Measurements from ENCODE around the gene SIAH2. TPM values are rescaled to one million over a fixed set of nuclear protein-coding genes. Genes with fewer than 3 reads are reported as not detected.
A peak's percentile ranks its signal among the peaks of the same experiment; 100 is the strongest.

The SIAH2 gene
- total RNA-seq, 2 experiments from 2014 or later, result 74.0 to 74.9 TPM

- H3K4me3 Mint-ChIP-seq, result no peak overlapping the region
- intact Hi-C loops (cut with micrococcal nuclease), result no loop called here
- H3K4me1 Mint-ChIP-seq (ENCODE audit: low read depth), result peaks cover 3% of the 10 kb centered on the region
- no peaks in the 10 kb centered on the region for H3K27me3 Mint-ChIP-seq
- POLR2A ChIA-PET, result no interaction called here
- CTCF ChIA-PET, result interaction anchor here (1.5 kb wide), 1 partner anchor 9 kb away, joined by 6 read pairs; no protein-coding TSS in a partner anchor
- no peaks in the 10 kb centered on the region for H3K9me3 Mint-ChIP-seq
- no peak for DNase-seq
- no peaks in the 10 kb centered on the region for H3K36me3 Mint-ChIP-seq
- no peak overlapping the region for H3K27ac Mint-ChIP-seq
Measured at GRCh38 chr3:150729682-150730360, 33.1 kb downstream of the SIAH2 start.

GRCh38 chr3:150727653-150728502 is 35.1 kb downstream of the SIAH2 start:
- CTCF ChIA-PET, result no interaction called here
- Mint-ChIP-seq H3K36me3 (no peaks in the 10 kb centered on the region), H3K9me3 (no peaks in the 10 kb centered on the region), H3K4me1 (ENCODE audit: low read depth) (peaks cover 11% of the 10 kb centered on the region), H3K27me3 (no peaks in the 10 kb centered on the region), H3K27ac (no peak overlapping the region), H3K4me3 (no peak overlapping the region)
- POLR2A ChIA-PET, result no interaction called here
- intact Hi-C loops (cut with micrococcal nuclease), result no loop called here
- no peak for DNase-seq

DNA sequence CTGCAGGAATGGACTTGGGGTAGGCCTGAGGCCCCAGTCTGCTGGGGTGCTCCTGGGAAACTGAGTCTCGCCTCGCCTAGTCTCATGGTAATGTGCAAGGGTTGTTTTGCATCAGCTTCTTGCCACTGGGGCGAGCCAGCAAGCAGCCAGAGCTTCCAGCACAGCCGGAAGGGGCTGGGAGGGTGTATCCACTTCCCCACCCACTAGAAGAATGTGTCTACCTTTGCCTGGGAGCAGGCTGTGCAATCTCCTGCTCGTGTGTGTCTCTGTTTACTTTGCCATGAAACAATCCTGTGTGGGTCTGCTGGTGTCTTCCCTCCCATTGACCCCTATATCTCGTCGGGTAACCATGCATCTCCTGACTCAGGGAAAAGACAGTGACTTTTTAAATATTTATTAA is 37.4 kb downstream of the SIAH2 start:
- intact Hi-C loops (cut with micrococcal nuclease), result no loop called here
- Mint-ChIP-seq H3K9me3 (no peaks in the 10 kb centered on the region), H3K27me3 (no peaks in the 10 kb centered on the region), H3K36me3 (no peaks in the 10 kb centered on the region), H3K27ac (no peak overlapping the region), H3K4me1 (ENCODE audit: low read depth) (peaks cover 24% of the 10 kb centered on the region), H3K4me3 (no peak overlapping the region)
- ChIA-PET CTCF (interaction anchor here (1.2 kb wide), 1 partner anchor 9 kb away, joined by 3 read pairs; no protein-coding TSS in a partner anchor), POLR2A (no interaction called here)
- DNase-seq, result no peak

GRCh38 chr3:150723946-150724345 is 39.0 kb downstream of the SIAH2 start:
- no peaks in the 10 kb centered on the region for H3K27me3 Mint-ChIP-seq
- CTCF ChIA-PET, result interaction anchor here (1.0 to 3.4 kb wide), 3 partner anchors 28 to 141 kb away, joined by 3 to 13 read pairs (median 4); no protein-coding TSS in a partner anchor
- H3K27ac Mint-ChIP-seq, result no peak overlapping the region
- H3K36me3 Mint-ChIP-seq, result no peaks in the 10 kb centered on the region
- peaks cover 24% of the 10 kb centered on the region for H3K4me1 Mint-ChIP-seq (ENCODE audit: low read depth)
- no peaks in the 10 kb centered on the region for H3K9me3 Mint-ChIP-seq
- H3K4me3 Mint-ChIP-seq, result no peak overlapping the region
- intact Hi-C loops (cut with micrococcal nuclease), result loop anchor here (1.0 to 5.0 kb wide), 2 partner anchors 14 to 177 kb away; partner anchors contain the start of genes EIF2A and SERP1
- no peak for DNase-seq
- POLR2A ChIA-PET, result interaction anchor here (1.5 kb wide), 1 partner anchor 36 kb away, joined by 4 read pairs; no protein-coding TSS in a partner anchor

GRCh38 chr3:150722267-150722666 is 40.7 kb downstream of the SIAH2 start:
- no peaks in the 10 kb centered on the region for H3K36me3 Mint-ChIP-seq
- intact Hi-C loops (cut with micrococcal nuclease), result loop anchor here (1.0 to 5.0 kb wide), 2 partner anchors 62 to 175 kb away; partner anchors contain the start of genes EIF2A and SERP1
- ChIA-PET POLR2A (interaction anchor here (0.5 to 2.8 kb wide), 5 partner anchors 18 to 44 kb away, joined by 3 to 22 read pairs (median 4); partner anchors contain the start of genes ERICH6 and SIAH2), CTCF (interaction anchor here (0.6 to 3.7 kb wide), 25 partner anchors 7 to 422 kb away, joined by 3 to 46 read pairs (median 7); partner anchors contain the start of gene SIAH2)
- no peaks in the 10 kb centered on the region for H3K27me3 Mint-ChIP-seq
- peak; percentile 47 for DNase-seq
- H3K9me3 Mint-ChIP-seq, result no peaks in the 10 kb centered on the region
- H3K4me1 Mint-ChIP-seq (ENCODE audit: low read depth), result peaks cover 24% of the 10 kb centered on the region
- H3K4me3 Mint-ChIP-seq, result no peak overlapping the region
- no peak overlapping the region for H3K27ac Mint-ChIP-seq

- DNase-seq, result no peak
- no peak overlapping the region for H3K27ac Mint-ChIP-seq
- peaks cover 2% of the 10 kb centered on the region for H3K9me3 Mint-ChIP-seq
- no peaks in the 10 kb centered on the region for H3K36me3 Mint-ChIP-seq
- H3K4me3 Mint-ChIP-seq, result peak overlapping the region; percentile 29
- intact Hi-C loops (cut with micrococcal nuclease), result loop anchor here (1.0 to 5.0 kb wide), 6 partner anchors 39 to 425 kb away; partner anchors contain the start of genes EIF2A and SERP1
- H3K4me1 Mint-ChIP-seq (ENCODE audit: low read depth), result peaks cover 24% of the 10 kb centered on the region
- POLR2A ChIA-PET, result interaction anchor here (1.2 to 2.8 kb wide), 3 partner anchors 38 to 45 kb away, joined by 3 to 22 read pairs (median 6); partner anchors contain the start of gene SIAH2
- CTCF ChIA-PET, result interaction anchor here (0.6 to 3.7 kb wide), 36 partner anchors 8 to 423 kb away, joined by 3 to 46 read pairs (median 6); partner anchors contain the start of genes ERICH6 and SIAH2
- H3K27me3 Mint-ChIP-seq, result no peaks in the 10 kb centered on the region
Measured at GRCh38 chr3:150721285-150722130, 41.5 kb downstream of the SIAH2 start.

GRCh38 chr3:150720444-150720843 is 42.5 kb downstream of the SIAH2 start:
- Mint-ChIP-seq H3K27me3 (no peaks in the 10 kb centered on the region), H3K4me3 (no peak overlapping the region), H3K27ac (no peak overlapping the region), H3K9me3 (peaks cover 8% of the 10 kb centered on the region), H3K4me1 (ENCODE audit: low read depth) (peaks cover 24% of the 10 kb centered on the region), H3K36me3 (no peaks in the 10 kb centered on the region)
- ChIA-PET POLR2A (interaction anchor here (2.8 kb wide), 1 partner anchor 43 kb away, joined by 22 read pairs; the partner anchor contains the start of gene SIAH2), CTCF (interaction anchor here (1.4 to 3.7 kb wide), 20 partner anchors 8 to 367 kb away, joined by 3 to 46 read pairs (median 8); partner anchors contain the start of genes ERICH6 and SIAH2)
- no peak for DNase-seq
- intact Hi-C loops (cut with micrococcal nuclease), result loop anchor here (2.0 to 5.0 kb wide), 2 partner anchors 173 to 426 kb away; partner anchors contain the start of genes EIF2A and SERP1

DNA sequence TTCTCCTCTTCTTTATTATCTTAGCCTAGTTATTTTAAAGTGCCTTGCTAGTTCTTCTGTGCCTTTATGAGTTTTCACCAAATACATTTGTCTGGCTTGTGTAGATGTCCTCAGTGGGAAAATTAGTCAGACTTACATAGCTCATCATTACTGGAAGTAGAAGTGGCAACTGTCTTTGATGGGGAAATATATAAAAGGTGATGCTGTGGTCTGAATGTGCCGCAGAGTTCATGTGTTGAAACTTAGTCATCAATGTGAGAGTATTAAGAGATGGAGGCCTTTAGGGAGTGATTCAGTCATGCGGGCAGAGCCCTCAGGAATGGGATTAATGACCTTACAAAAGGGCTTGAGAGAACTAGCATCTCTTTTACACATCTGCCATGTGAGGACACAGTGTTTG is 52.9 kb downstream of the SIAH2 start:
- Mint-ChIP-seq H3K27me3 (no peaks in the 10 kb centered on the region), H3K4me1 (ENCODE audit: low read depth) (peaks cover 5% of the 10 kb centered on the region), H3K36me3 (peaks cover 22% of the 10 kb centered on the region), H3K4me3 (no peak overlapping the region), H3K9me3 (peaks cover 17% of the 10 kb centered on the region), H3K27ac (no peak overlapping the region)
- ChIA-PET CTCF (interaction anchor here (3.6 kb wide), 1 partner anchor 11 kb away, joined by 12 read pairs; no protein-coding TSS in a partner anchor), POLR2A (no interaction called here)
- intact Hi-C loops (cut with micrococcal nuclease), result no loop called here
- no peak for DNase-seq

DNA sequence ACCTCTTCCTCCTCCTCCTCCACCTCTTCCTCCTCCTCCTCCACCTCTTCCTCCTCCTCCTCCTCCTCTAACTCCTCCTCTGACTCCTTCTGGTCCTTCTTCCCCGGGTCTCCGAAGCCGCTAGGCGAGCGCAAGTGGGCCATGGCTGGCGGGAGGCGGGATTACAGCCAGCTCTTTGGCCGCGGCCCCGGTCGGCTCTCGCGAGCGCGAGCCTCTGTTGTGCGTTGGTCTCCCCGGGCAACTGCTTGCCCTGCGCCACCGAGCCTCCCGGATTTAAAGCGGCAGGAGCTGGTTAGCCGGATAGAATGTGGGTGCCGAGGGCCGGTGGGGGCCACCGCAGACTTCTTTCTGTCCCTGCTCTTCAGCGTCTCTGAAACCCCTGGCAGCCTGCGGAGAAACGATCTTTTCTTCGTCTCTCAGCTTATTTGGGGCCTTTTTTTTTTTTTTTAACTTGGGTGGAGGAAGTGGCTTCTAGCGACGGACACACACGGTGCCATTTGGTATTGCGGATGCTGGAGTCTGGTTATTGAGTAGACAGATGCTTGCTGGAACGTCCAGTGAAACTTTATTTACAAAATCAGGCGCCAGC is 59.1 kb downstream of the SIAH2 start, which contains the start of gene ERICH6:
Gene ERICH6 (minus strand): TSS at position 165 of the 589 bp plus-strand sequence. CDS start 22 bp downstream, at position 143.
- intact Hi-C loops (cut with micrococcal nuclease), result loop anchor here (1.0 to 5.0 kb wide), 6 partner anchors 59 to 295 kb away; partner anchors contain the start of genes EIF2A, SELENOT, SERP1 and SIAH2
- peaks cover 7% of the 10 kb centered on the region for H3K9me3 Mint-ChIP-seq
- peak; percentile 92 for DNase-seq
- H3K27me3 Mint-ChIP-seq, result no peaks in the 10 kb centered on the region
- H3K4me3 Mint-ChIP-seq, result peak within 1 kb of the TSS; percentile 89
- H3K36me3 Mint-ChIP-seq, result peaks cover 9% of the 10 kb centered on the region
- ChIA-PET CTCF (interaction anchor here (0.7 to 2.3 kb wide), 9 partner anchors 17 to 1364 kb away, joined by 3 to 7 read pairs (median 4); no protein-coding TSS in a partner anchor), POLR2A (interaction anchor here (0.6 to 1.5 kb wide), 9 partner anchors 9 to 468 kb away, joined by 3 to 8 read pairs (median 4); partner anchors contain the start of gene SIAH2)
- peak within 1 kb of the TSS; percentile 81 for H3K27ac Mint-ChIP-seq
- H3K4me1 Mint-ChIP-seq (ENCODE audit: low read depth), result peaks cover 21% of the 10 kb centered on the region

- H3K27me3 Mint-ChIP-seq, result no peaks in the 10 kb centered on the region
- peaks cover 7% of the 10 kb centered on the region for H3K9me3 Mint-ChIP-seq
- CTCF ChIA-PET, result interaction anchor here (0.7 to 2.3 kb wide), 8 partner anchors 18 to 1364 kb away, joined by 3 to 7 read pairs (median 4); no protein-coding TSS in a partner anchor
- H3K36me3 Mint-ChIP-seq, result peaks cover 8% of the 10 kb centered on the region
- peaks cover 21% of the 10 kb centered on the region for H3K4me1 Mint-ChIP-seq (ENCODE audit: low read depth)
- DNase-seq, result peak; percentile 57
- intact Hi-C loops (cut with micrococcal nuclease), result loop anchor here (1.0 to 5.0 kb wide), 6 partner anchors 60 to 295 kb away; partner anchors contain the start of genes EIF2A, SELENOT, SERP1 and SIAH2
- peak overlapping the region; percentile 89 for H3K4me3 Mint-ChIP-seq
- POLR2A ChIA-PET, result interaction anchor here (0.6 to 1.5 kb wide), 8 partner anchors 9 to 468 kb away, joined by 3 to 8 read pairs (median 4); partner anchors contain the start of gene SIAH2
- peak overlapping the region; percentile 81 for H3K27ac Mint-ChIP-seq
Measured at GRCh38 chr3:150703299-150703755, 59.6 kb downstream of the SIAH2 start.

Data from activated CD4-positive, alpha-beta memory T cell treated with anti-CD3 and anti-CD28 coated beads for 36 hours (primary cell).